ENCODE data around the gene PCGF3.

PCGF3 gene

GRCh38 chr4:680551-680927 is 25.1 kb upstream of the PCGF3 start:
- H3K27me3 Mint-ChIP-seq (ENCODE audit: low read depth, poor library complexity) = peaks cover 2% of the 10 kb centered on the region
- no peak overlapping the region for H3K27ac Mint-ChIP-seq
- no peaks in the 10 kb centered on the region for H3K36me3 Mint-ChIP-seq (ENCODE audit: low read depth)
- H3K4me1 Mint-ChIP-seq = peaks cover 26% of the 10 kb centered on the region
- TF ChIP-seq, protein P1, sequence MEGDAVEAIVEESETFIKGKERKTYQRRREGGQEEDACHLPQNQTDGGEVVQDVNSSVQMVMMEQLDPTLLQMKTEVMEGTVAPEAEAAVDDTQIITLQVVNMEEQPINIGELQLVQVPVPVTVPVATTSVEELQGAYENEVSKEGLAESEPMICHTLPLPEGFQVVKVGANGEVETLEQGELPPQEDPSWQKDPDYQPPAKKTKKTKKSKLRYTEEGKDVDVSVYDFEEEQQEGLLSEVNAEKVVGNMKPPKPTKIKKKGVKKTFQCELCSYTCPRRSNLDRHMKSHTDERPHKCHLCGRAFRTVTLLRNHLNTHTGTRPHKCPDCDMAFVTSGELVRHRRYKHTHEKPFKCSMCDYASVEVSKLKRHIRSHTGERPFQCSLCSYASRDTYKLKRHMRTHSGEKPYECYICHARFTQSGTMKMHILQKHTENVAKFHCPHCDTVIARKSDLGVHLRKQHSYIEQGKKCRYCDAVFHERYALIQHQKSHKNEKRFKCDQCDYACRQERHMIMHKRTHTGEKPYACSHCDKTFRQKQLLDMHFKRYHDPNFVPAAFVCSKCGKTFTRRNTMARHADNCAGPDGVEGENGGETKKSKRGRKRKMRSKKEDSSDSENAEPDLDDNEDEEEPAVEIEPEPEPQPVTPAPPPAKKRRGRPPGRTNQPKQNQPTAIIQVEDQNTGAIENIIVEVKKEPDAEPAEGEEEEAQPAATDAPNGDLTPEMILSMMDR (IDR thresholded peaks at IDR 0.05) = no peak
- DNase-seq = peak; percentile 49
- no peaks in the 10 kb centered on the region for H3K9me3 Mint-ChIP-seq
- peak overlapping the region; percentile 70 for H3K4me3 Mint-ChIP-seq

DNA sequence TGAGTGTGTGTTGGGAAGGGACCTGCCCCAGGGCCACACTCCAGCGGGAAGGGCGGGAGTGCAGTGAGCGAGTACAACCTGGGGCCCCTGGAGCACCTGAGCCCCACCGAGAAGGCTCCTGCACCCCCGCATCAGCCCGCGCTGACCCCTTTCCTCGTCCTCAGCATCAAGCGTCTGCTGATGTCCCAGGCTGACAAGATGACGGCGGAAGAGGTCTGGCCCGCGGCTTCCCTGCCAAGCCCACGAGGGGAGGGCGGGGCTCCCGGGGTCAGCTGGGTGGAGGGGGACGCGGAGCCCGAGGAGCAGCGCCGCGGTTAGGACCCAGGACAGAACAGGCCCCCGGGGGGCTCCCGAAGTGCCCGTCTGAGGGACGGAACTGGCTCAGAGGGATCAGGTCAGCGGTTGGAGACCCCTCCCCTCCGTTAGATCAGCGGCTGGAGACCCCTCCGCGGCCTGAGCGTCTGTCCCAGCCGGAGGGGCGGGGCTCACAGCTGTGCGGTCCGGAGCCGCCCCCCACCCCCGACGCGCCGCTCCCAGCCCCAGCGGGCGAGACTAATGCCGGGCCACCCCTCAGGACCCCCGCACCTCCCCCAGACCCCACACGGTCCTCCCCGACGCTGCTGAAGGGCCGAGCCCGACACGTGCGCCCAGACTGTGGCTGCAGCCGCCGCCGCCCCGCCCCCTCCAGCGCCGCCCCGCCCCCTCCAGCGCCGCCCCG is 24.5 kb upstream of the PCGF3 start:
- Mint-ChIP-seq H3K36me3 (ENCODE audit: low read depth) (no peaks in the 10 kb centered on the region), H3K4me3 (peak overlapping the region; percentile 70), H3K4me1 (peaks cover 26% of the 10 kb centered on the region), H3K9me3 (no peaks in the 10 kb centered on the region), H3K27me3 (ENCODE audit: low read depth, poor library complexity) (peaks cover 2% of the 10 kb centered on the region), H3K27ac (no peak overlapping the region)
- TF ChIP-seq, protein P1 (IDR thresholded peaks at IDR 0.05) = no peak
- peak; percentile 78 for DNase-seq

DNA sequence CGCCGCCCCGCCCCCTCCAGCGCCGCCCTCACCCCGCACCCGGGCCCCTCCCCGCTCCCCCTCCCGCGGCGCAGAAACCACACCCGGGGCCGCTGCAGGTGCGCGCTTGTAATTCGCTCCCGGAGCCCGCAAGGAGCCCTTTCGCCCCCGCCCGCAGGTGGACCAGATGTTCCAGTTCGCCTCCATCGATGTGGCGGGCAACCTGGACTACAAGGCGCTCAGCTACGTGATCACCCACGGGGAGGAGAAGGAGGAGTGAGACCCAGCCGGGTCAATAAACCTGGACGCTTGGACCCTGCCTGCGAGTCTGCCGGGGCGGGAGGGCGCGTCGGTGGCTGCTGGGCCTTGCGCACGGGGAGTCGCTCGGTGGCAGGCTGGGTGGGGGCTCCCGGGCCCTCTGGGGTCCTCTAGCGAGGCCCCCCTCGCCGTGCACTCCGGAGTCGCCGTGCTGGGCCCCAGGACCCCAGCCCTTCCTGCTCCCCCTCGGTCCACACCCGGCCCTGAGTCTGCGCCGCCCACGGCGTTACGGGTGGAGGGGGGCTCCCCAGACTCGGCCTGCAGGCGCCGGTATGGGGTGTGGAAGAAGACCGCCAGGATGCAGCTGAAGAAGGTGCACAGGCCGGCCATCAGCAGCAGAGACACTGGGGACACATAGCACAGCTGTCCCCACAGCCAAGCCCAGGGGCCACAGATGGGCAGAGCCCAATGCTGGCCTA is 23.7 kb upstream of the PCGF3 start:
- Mint-ChIP-seq H3K4me1 (peaks cover 21% of the 10 kb centered on the region), H3K36me3 (ENCODE audit: low read depth) (no peaks in the 10 kb centered on the region)

GRCh38 chr4:682490-683172 is 23.0 kb upstream of the PCGF3 start:
- H3K36me3 Mint-ChIP-seq (ENCODE audit: low read depth) = no peaks in the 10 kb centered on the region
- no peaks in the 10 kb centered on the region for H3K27me3 Mint-ChIP-seq (ENCODE audit: low read depth, poor library complexity)
- DNase-seq = no peak
- H3K4me3 Mint-ChIP-seq = no peak overlapping the region
- H3K4me1 Mint-ChIP-seq = peaks cover 23% of the 10 kb centered on the region
- no peak overlapping the region for H3K27ac Mint-ChIP-seq
- no peaks in the 10 kb centered on the region for H3K9me3 Mint-ChIP-seq
- TF ChIP-seq, protein P1 (IDR thresholded peaks at IDR 0.05) = no peak

More for the DNA sequence above, 23.7 kb upstream of the PCGF3 start:
- Mint-ChIP-seq H3K9me3 (no peaks in the 10 kb centered on the region), H3K27me3 (ENCODE audit: low read depth, poor library complexity) (peaks cover 2% of the 10 kb centered on the region), H3K4me3 (no peak overlapping the region), H3K27ac (no peak overlapping the region)
- TF ChIP-seq, protein P1 (IDR thresholded peaks at IDR 0.05) = no peak
- peak; percentile 57 for DNase-seq

GRCh38 chr4:683247-683897 is 22.3 kb upstream of the PCGF3 start:
- Mint-ChIP-seq H3K27ac (no peak overlapping the region), H3K4me1 (peaks cover 27% of the 10 kb centered on the region), H3K4me3 (no peak overlapping the region), H3K9me3 (no peaks in the 10 kb centered on the region), H3K27me3 (ENCODE audit: low read depth, poor library complexity) (no peaks in the 10 kb centered on the region), H3K36me3 (ENCODE audit: low read depth) (no peaks in the 10 kb centered on the region)
- DNase-seq = no peak
- TF ChIP-seq, protein P1 (IDR thresholded peaks at IDR 0.05) = no peak

Measured in nephron progenitor cell (in vitro differentiated cells).